Spinal cord (tissue), 10 donors: Measurements from ENCODE around the gene PIRT. TPM values are rescaled to one million over a fixed set of nuclear protein-coding genes. Genes with fewer than 3 reads are reported as not detected.

Experiments used
- DNase-seq, 6 donors: peaks; one replicate each; pipeline versions ENCODE4 v3.0.0 to v3.0.0-alpha.2; 2013 to 2015; ENCODE audit warnings: low spot score in 6 of 6, low read depth in 4 of 6
- H3K27ac ChIP-seq: one replicate; pipeline ENCODE4 v1.5.1; 2013; ENCODE audit warnings: low read depth, low read length, control low read depth
- H3K27me3 ChIP-seq: one replicate; pipeline ENCODE4 v1.6.1; 2013; ENCODE audit warnings: low read length; ENCODE audit not compliant: control insufficient read depth, insufficient read depth
- H3K36me3 ChIP-seq: one replicate; pipeline ENCODE4 v1.6.1; 2013; ENCODE audit warnings: low read length; ENCODE audit not compliant: control insufficient read depth, insufficient read depth
- H3K4me1 ChIP-seq: one replicate; pipeline ENCODE4 v1.6.1; 2013; ENCODE audit warnings: low read length; ENCODE audit not compliant: control insufficient read depth, insufficient read depth
- H3K4me3 ChIP-seq: one replicate; pipeline ENCODE4 v1.5.1; 2013; ENCODE audit warnings: low read depth, low read length, control low read depth
- H3K9me3 ChIP-seq: one replicate; pipeline ENCODE4 v1.6.1; 2013; ENCODE audit warnings: low read length; ENCODE audit not compliant: control insufficient read depth, insufficient read depth
- WGBS: methylation state at CpG from one replicate; pipeline ENCODE4 v1.1.5; 2013; ENCODE audit warnings: missing lambda C conversion rate; ENCODE audit not compliant: insufficient coverage; 5-methylcytosine and 5-hydroxymethylcytosine counted together
- polyA plus RNA-seq, 2 donors: library from polyadenylated mRNA; unstranded; fragments of 120-200 nt; gene quantifications; one replicate each; pipeline ENCODE4 v1.2.1, GENCODE V29; 2013; ENCODE audit not compliant: insufficient read length in 2 of 2
- total RNA-seq, 2 donors: library from RNA; depleted of rRNA in 1 of 2; stranded (reverse); fragments of 120-200 nt in 1 of 2; fragments of >200 nt in 1 of 2; gene quantifications; one replicate each; pipeline versions ENCODE4 v1.2.3 to v1.2.4, GENCODE V29; 2013 to 2014
- donor health status: healthy.

Gene PIRT
- total and polyA plus RNA-seq, 4 donors = 7.3 to 58.0 (median 11.4) TPM

GRCh38 chr17:10793816-10794215 is 44.1 kb downstream of the PIRT start:
- Histone ChIP-seq H3K36me3 (no peaks in the 10 kb centered on the region), H3K4me3 (no peak overlapping the region), H3K9me3 (no peaks in the 10 kb centered on the region), H3K27me3 (no peaks in the 10 kb centered on the region), H3K27ac (no peak overlapping the region), H3K4me1 (peaks cover 23% of the 10 kb centered on the region)
- peak in 1 of 6 donors; percentile 81 for DNase-seq
- 73% methylated on average over 3 of the region's 4 CpGs for WGBS

DNA sequence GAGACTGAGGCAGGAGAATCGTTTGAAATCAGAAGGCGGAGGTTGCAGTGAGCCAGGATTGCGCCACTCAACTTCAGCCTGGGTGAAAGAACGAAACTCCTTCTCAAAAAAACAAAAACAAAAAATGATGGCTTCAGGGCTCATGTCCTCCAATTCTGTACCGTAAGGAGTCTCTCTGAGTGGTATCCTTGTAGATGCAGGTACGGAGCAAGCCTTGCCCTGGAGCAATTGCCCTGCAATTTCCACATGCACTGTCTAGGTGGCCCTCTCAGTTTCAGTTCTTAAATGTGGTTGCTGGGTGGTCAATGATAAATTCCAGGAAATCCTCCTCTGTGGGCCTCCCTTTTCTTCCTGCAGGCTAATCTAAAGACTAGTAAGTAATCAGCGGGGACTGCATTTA is 44.6 kb downstream of the PIRT start:
- 97% methylated on average over 6 of the region's 7 CpGs for whole genome bisulfite sequencing
- H3K36me3 ChIP-seq = no peaks in the 10 kb centered on the region
- H3K4me1 ChIP-seq = peaks cover 19% of the 10 kb centered on the region
- DNase-seq = no peak
- H3K4me3 ChIP-seq = no peak overlapping the region
- no peaks in the 10 kb centered on the region for H3K27me3 ChIP-seq
- no peaks in the 10 kb centered on the region for H3K9me3 ChIP-seq
- H3K27ac ChIP-seq = no peak overlapping the region

DNA sequence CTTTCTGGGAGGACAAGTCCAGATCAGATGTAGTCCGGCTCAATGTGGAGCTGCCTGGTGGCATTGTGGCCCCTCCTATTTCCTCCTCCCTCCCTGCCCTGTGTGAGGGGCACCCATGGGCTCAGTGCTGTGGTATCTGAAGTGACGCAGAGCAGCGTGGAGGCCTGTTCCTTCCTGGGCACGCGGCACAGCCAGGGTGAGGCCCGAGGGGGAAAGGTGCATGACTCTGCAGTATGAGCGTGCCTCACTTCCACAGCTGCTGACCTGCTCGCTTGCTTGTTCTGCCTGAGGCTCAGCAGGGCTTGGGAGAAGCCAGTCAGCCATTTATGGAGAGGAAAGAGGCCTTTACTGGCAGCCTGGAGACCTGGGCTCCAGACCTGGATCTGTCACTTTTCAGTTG is 45.7 kb downstream of the PIRT start:
- no peak for DNase-seq
- Histone ChIP-seq H3K4me3 (no peak overlapping the region), H3K36me3 (no peaks in the 10 kb centered on the region), H3K4me1 (peaks cover 10% of the 10 kb centered on the region), H3K27me3 (no peaks in the 10 kb centered on the region), H3K27ac (no peak overlapping the region), H3K9me3 (no peaks in the 10 kb centered on the region)
- WGBS = 82% methylated on average over 8 of the region's 8 CpGs

- no peak overlapping the region for H3K27ac ChIP-seq
- no peaks in the 10 kb centered on the region for H3K36me3 ChIP-seq
- no peaks in the 10 kb centered on the region for H3K9me3 ChIP-seq
- H3K27me3 ChIP-seq = no peaks in the 10 kb centered on the region
- peak in 1 of 6 donors; percentile 60 for DNase-seq
- WGBS = 62% methylated on average over 3 of the region's 9 CpGs
- no peak overlapping the region for H3K4me3 ChIP-seq
- peaks cover 10% of the 10 kb centered on the region for H3K4me1 ChIP-seq
Observed at GRCh38 chr17:10790491-10791401, 47.1 kb downstream of the PIRT start.

DNA sequence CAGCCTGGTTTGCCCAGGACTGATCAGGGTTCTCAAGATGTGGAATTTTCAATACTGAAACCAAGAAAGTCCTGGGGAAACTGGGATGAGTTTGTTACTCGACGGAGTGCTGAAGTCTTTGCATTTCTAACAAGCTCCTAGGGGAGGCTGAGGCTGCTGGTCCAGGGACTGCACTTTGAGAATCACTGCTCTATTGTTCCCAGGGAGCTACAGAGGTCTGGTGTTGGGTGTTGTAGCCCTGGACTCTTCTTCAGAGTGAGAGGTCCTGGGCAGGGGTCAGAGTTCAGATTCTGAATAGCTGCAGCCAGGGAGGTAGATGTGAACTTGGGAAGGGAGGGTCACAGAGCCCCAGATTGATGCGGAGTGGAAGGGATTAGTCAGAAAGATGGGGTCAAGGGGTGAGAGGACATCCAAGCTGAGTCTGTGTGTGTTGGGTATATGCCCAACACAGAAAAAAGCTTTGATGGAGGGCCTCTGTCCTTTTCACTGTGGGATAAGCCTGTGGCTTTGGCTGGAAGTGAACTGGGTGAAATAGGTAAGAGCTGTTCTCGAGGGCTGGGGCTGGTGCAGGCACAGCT is 48.1 kb downstream of the PIRT start:
- Histone ChIP-seq H3K36me3 (no peaks in the 10 kb centered on the region), H3K27ac (no peak overlapping the region), H3K4me3 (no peak overlapping the region), H3K4me1 (peaks cover 10% of the 10 kb centered on the region), H3K27me3 (no peaks in the 10 kb centered on the region), H3K9me3 (no peaks in the 10 kb centered on the region)
- peak in 1 of 6 donors; percentile 39 for DNase-seq
- 54% methylated on average over 4 of the region's 4 CpGs for WGBS

DNA sequence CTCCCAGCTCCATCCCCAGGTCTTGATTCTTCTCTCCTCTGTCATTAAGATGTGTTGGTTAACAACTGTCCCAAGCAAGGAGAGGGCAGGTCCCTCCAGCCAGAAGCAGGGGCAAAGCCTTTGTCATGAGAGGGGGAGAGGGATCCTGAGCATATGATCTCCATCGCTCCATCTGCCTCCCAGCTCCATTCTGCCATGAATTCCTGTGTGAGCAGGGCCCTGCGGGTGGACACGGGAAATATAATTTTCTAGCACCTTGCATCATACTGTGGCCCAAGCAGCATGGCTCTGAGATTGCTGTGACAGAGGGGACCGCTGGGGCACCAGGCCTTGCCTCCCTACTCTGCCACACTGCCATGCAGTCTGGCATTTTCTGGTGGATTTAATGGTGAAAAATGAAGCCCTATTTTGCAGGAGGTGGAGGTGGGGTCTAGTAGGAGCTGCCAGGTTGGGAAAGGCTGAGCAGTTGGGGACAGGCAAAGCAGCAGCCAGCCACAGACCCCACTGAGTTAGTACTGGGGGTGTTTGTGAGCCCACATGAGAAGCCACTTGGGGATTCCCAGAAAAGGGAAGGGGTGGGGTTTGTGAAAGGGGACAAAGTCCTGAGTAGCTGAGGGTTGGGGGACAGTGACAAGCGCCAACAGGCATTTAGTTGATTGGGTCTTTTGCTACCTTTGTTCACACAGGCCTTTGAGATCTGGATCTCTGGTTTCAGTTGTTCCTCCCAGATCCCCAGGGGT is 50.4 kb downstream of the PIRT start:
- no peak for DNase-seq
- Histone ChIP-seq H3K27me3 (no peaks in the 10 kb centered on the region), H3K27ac (no peak overlapping the region), H3K4me1 (peaks cover 10% of the 10 kb centered on the region), H3K9me3 (no peaks in the 10 kb centered on the region), H3K4me3 (no peak overlapping the region), H3K36me3 (no peaks in the 10 kb centered on the region)
- WGBS = 90% methylated on average over 4 of the region's 5 CpGs

- H3K27ac ChIP-seq = no peak overlapping the region
- H3K27me3 ChIP-seq = no peaks in the 10 kb centered on the region
- no peaks in the 10 kb centered on the region for H3K36me3 ChIP-seq
- no peak overlapping the region for H3K4me3 ChIP-seq
- no peak for DNase-seq
- peaks cover 8% of the 10 kb centered on the region for H3K4me1 ChIP-seq
- WGBS = no CpG with 5 or more reads among the region's 2 CpGs
- no peaks in the 10 kb centered on the region for H3K9me3 ChIP-seq
Observed at GRCh38 chr17:10785295-10785694, 52.6 kb downstream of the PIRT start.

DNA sequence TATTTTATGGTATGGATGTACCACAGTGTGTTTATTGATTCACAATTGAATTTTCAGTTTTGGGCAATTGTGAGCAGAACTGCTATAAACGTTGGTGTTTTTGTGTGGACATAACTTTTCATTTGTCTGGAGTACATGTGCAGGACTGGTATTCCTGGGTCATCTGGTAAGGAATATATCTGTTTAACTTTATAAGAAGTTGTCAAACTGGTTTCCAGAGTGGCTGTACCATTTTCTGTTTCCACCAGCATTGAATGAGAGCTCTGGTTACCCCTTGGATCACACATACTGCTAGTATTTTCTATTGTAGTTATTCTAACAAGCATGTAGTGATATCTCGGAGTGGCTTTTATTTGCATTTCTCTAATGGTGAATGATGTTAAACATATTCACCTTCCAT is 58.3 kb downstream of the PIRT start:
- WGBS = no CpG with 5 or more reads among the region's 2 CpGs
- H3K27me3 ChIP-seq = no peaks in the 10 kb centered on the region
- no peaks in the 10 kb centered on the region for H3K36me3 ChIP-seq
- H3K4me3 ChIP-seq = no peak overlapping the region
- H3K4me1 ChIP-seq = no peaks in the 10 kb centered on the region
- H3K9me3 ChIP-seq = peaks cover 2% of the 10 kb centered on the region
- no peak for DNase-seq
- H3K27ac ChIP-seq = no peak overlapping the region

GRCh38 chr17:10777890-10778289 is 60.0 kb downstream of the PIRT start:
- H3K36me3 ChIP-seq = no peaks in the 10 kb centered on the region
- H3K27me3 ChIP-seq = no peaks in the 10 kb centered on the region
- H3K9me3 ChIP-seq = peaks cover 2% of the 10 kb centered on the region
- no peak overlapping the region for H3K4me3 ChIP-seq
- no peak for DNase-seq
- no peaks in the 10 kb centered on the region for H3K4me1 ChIP-seq
- no peak overlapping the region for H3K27ac ChIP-seq
- WGBS = 87% methylated on average over 5 of the region's 6 CpGs
